Superior temporal gyrus (tissue), 1 donor: ENCODE data around the gene XPA.
"Not testable (repeated sequence)": the region's sequence is repeated elsewhere in the genome, so short reads cannot be mapped to it uniquely, and the experiment has no call there.

Experiments
- DNase-seq: peaks from one replicate; pipeline ENCODE4 v3.0.0-alpha.2; 2016; ENCODE audit errors: extremely low spot score

The XPA gene

DNA sequence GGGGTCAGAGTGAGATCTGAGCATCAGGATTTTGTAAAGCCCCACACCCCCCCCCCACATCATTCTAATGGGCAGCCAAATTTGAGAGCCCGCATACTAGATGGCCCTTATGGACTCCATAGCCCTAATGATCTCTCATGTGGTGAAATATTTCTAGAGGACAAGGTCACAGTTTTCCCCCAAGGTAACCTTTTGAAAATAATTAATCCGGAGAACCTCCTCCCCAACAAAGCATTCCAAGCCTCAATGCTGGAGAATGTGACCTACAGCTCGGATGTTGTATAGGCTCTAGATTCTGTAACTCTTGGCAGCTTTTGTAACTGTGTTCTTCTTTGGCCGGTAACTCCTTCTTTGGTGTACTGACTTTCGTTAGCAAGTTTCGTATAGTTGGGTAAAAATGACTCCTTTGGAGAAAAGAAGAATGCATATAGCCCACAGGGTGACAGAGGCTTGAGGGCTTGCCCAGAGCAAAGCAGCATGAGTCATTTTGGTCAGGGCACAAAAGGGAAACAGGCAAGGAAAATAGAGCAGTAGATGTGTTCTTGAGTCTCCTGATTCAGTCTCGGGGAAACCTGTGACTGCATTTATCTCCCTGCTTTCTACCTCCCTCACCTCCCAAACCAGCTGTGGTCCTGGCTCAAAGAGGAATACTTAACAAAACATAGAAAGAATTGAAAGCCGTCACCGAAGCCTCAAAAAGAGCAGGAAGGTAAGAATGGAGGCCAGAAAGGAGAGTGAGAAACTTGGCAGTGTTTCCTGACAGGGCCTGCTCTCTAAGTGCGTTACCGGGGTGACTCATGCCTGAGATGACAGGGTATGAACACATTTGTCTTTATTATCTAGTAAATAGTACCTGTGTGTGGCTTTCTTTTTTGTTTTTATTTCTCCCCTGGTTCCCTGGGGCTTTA lies 6.6 kb upstream of the XPA start:
- no peak for DNase-seq

DNA sequence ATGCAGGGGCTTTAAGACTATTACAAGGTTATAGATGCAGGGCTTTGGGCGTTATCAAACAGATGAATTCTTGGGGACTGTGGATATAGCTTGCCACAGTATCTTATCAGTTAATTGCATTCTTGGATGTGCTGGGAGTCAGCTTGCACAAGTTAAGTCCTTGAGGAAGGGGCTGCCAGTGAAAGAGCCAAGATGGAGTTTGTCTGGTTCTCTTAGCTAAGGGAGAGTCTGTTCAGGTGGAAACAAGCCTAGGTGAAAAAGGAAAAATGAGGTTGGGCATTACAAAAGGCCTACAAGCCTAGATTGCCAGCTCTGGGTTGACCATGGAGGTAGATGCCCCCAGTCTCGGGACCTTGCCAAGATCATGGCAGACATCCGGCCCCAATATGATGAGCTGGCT lies 2.7 kb upstream of the XPA start:
- DNase-seq, result not testable (repeated sequence)

DNA sequence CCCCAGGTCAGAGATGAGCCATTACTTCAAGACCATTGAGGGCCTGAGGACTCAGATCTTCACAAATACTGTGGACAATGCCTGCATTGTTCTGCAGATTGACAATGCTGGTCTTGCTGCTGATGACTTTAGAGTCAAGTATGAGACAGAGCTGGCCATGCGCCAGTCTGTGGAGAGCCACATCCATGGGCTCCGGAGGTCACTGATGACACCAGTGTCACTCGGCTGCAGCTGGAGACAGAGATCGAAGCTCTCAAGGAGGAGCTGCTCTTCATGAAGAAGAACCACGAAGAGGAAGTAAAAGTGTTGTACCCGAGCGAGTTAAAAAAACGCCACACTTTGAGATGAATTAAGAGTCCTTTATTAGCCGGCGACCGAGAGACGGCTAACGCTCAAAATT lies 2.1 kb upstream of the XPA start:
- DNase-seq, result peak; percentile 68

DNA sequence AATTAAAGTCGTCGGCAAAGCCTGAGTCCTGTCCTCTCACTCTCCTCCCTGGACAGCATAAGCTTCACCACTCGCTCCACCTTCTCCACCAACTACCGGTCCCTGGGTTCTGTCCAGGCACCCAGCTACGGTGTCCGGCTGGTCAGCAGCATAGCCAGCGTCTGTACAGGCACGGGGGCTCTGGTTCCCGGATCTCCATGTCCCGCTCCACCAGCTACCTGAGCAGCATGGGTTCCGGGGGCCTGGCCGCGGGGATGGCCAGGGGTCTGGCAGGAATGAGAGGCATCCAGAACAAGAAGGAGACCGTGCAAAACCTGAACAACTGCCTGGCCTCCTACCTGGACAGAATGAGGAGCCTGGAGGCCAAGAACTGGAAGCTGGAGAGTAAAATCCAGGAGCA lies 1.7 kb upstream of the XPA start:
- DNase-seq, result no peak

DNA sequence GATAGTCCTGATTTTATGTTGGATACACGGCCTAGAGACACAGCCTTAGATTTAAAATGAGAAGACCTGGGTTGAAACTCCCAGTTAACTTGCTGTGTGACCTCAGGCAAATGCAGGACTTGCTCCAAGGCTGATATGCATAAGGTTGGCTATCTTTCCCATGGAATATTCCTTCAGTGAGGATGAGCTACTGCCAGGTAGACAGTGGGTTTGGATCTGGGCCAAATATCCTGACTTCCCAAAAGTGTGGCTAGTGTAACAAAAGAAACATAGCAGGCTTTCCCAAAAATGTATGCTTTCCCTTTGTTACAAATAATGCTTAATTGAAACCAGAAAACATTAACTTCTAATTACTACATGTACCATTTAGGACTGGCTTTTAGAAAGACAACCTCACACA lies 697 bp upstream of the XPA start:
- no peak for DNase-seq

DNA sequence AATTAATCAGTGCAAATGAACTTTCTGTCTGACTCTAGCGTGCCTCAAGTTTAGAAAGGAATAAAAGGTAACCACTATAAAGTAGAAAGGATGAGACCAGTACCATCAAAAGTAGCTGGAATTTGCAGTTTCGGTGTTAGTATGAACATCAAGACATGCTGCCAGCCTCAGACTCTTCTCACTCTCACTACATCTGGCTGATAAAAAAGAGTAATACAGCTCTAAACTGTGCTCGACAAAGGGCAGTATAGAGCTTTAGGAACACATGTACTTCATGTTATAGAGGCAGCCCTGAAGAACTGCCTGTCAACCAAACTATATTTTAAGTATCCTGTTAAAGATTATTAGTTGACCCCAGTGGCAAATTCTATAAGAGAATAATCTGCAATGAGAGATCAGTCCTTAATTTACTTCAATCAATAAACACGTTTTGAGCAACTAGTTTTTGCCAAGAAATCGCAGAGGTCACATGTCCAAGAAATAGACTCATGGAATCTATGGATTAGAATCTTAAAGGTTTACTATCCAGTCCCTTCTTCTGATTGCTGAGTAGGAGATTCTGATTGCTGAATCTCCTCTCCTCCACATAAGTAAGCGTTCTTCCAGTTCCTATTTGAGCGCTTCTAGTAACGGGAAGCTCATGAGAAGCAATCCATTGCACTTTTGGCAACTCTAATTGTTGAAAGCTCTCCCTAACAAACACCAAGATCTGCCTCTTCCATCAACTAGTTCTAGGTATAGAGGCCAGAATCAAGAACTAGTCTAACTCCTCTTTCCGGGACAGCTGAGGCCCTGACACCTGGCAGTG lies 941 bp downstream of the XPA start:
- peak; percentile 68 for DNase-seq

DNA sequence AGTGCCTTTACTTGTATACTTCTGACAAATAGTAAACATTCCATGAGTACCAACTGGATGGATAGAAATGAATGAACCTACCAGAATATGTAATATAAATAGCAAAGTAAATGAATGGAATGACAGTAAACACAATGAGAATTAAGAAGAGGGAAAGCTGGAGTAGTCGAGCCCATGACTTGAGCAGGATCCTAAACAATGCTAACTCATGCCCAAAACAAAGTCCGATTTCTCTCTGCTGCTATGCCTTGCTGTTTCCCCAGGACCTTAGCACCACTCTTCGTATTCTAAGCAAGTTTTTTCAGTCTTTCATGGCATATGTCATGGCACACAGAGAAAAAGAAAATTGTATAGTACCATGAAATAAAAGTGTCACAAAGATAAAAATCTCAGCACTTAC lies 1.8 kb downstream of the XPA start:
- DNase-seq, result no peak

DNA sequence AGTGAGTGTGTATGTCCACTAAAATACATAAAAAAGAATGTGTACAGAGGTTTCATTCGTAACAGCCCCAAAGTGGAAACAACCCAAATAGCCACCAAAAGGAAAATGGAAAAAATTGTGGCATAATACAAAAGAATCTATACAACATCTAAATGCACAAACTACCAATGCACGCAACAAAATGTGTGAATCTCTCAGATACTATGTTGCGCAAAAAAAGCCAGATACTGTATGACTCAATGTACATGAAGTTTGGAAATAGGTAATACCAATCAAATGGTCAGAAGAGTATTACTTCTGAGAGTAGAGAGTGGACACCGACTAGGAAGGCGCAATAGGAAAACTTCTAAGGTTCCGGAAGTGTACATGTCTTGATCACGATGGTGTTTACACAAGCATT lies 2.4 kb downstream of the XPA start:
- no peak for DNase-seq

DNA sequence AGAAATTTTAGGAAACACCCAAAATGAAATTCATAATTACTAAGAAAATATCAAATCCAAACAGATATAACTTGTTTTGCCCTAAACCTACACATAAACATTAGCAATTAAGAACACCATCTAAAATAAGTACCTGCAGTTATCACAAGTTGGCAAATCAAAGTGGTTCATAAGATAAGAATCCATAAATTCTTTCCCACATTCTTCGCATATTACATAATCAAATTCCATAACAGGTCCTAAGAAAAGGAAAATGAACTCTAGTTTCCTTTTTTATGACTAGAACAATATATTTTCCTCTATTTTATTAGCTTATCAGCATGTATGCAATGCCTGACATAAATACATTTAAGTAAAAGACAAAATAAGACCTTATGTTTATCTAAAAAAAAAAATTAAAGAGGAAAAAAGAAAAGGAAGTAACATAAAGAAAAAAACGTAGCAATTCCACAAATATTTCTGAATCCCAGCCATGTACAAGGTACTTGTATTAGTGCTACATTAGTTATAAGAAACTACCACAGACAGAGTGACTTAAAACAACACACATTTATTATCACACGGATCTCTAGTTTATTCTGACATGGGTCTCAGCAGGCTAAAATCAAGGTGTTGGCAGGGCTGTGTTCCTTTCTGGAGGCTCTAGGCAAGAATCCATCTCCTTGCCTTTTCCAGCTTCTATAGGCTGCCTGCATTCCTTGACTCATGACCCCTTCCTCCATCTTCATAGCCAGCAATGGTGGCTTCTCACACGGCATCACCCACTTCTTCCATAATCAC lies 7.5 kb downstream of the XPA start:
- no peak for DNase-seq

DNA sequence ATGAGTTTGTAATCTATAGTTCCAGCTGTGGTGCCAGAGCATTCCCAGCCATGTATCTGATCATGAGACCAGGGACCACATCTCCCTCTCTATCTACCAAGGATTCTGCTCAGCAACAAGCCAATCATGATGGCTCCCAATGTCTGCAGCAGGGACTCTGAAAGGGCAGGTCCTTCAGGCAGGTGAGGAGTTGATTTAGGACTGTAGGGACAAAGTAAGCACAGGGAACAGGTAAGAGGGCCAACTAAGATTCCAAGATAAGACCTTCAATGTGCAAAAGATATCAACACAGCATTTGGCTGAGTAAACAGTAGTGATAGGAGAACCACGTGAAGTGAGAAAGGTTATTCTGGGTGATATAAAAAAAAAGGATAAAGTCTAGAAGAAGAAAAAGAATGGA lies 8.5 kb downstream of the XPA start:
- DNase-seq, result no peak

DNA sequence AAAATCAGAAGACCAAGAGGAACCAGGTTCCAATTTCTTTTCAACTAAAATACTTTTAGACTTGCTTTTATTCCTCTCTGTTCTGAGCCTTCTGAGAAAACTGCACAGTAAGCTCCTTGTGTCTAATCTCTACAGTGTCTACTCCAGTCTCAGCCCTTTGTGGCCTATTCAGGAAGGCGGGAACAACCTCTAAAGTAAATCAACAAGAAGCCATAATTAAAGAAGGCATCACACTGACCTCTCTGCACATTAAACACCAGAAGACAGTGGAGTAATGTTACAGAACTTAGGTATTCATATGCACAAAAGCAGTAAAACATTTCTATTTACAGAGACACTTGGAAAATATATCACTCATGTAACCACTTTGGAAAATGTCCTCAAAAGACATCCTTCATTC lies 14.9 kb downstream of the XPA start:
- no peak for DNase-seq

DNA sequence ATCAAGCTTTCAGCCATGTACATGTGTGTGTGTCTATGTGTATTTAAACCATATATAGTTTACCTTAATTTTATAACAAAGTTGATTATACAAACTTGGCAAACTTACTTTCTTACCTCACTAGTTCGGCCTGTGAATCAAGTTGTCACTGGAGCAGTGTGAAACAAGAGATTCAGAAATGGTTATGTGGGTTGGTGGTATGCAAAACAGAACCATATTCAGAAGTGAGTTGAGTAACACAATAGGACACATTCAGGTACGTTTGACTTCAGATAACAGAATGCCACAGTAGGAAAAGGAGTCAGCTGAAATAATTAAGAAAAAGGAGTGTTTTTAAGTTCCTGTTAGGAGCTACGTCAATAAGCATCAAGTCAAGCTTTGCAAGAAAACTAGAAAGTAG lies 21.5 kb downstream of the XPA start:
- DNase-seq, result no peak

DNA sequence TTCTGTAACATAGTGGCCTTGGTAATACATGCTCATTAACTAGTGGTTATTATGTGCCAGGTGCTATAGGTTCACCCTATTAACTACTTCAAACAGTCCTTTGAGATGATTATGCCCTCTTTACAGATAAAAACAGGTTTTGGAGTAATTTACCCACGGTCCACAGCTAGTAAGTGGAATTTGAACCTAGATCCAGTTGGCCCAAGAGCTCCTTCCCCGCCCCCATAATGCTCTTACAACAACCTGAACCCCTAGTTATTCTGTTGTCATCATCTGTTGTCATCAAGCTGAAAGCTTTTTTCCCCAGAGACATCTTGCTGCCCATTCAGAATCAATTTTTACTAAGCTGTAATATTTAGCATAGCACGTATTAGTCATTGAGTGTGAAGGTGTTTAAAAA lies 23.2 kb downstream of the XPA start:
- no peak for DNase-seq

DNA sequence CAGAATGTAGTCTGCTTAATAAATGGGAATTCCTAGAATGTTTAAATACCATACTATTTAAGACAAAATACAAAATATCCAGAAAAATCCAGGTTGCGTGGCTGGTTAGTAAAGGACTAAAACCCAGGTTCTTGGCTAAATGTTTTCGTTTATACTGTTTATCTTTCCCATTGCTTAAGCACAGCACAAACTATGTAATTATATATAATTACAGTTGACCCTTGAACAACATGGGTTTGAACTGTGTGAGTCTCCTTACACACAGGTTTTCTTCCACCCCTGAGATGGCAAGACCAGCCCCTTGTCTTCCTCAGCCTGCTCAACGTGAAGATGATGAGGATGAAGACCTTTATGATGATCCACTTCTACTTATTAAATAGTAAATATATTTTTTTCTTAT lies 24.7 kb downstream of the XPA start:
- DNase-seq, result no peak

DNA sequence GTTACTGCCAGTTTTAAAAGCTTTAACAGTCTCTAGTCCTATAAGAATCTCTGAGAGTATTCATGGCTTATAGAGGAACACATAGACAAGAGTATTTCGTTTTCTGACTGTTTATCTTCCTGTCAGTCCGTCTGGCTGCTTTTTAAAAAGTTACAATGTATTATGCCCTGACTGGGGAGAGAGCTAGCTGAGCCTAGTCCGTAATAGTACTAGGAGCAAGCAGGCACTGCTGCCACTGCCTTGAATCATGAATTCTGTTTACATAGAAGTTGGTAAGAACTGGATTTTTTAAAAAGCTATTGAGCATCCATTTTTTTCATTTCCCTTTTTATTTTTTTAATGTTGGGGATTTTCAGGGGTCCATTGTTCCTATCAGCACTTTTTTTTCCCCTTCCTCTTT lies 26.6 kb downstream of the XPA start:
- no peak for DNase-seq

DNA sequence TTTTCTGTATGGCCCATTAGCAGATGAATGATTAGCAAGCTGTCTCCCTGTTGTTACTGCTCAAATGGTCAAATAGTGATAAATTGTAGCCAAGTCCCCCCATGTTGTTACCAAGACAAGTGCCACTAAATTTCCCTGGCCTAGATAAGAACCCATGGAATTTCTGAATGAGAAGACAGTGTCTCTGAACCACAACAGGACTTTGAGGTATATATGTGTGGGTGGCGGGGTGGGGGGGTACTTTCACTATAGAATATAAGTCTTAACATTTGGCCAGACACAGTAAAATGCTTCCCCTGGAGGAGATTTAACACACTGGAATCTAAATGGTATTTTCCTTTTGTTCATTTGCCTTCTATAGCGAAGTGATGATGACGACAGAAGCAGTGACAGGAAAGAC lies 28.7 kb downstream of the XPA start:
- DNase-seq, result no peak

DNA sequence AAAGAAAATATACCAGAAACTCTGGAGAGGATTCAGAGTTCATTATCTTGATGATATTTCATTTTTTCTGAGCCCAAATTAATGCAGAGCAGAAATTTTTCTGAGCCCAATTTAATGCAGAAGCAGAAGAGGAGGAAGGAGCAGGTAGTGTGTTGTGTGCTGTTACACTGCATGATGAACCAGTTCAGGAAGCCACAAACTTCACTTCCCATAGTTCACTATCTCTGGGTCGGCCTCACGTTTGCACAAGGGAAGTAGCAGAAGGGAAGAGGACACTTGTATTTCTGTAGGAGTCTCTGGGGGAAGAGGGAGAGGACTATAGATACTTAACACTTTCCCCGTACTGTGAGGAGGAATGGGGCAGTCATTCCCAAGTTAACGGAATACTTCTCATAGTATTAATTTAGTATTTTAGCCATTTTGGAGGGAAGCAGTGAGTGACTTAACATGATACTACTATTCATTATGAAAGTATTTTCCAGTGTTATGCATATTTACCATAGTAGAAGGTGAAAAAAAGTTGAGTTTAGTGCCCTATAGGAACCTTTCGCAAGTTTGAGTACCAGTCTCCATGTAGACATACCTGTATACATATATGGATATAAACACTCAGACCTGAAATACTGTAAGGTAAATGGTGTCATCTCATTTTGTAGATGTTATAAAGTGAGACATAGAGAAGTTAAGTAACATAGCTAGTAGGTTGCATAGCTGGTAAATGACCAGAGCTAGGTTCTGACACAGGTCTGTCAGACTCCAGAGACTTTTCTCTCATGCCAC lies 30.0 kb downstream of the XPA start:
- no peak for DNase-seq

DNA sequence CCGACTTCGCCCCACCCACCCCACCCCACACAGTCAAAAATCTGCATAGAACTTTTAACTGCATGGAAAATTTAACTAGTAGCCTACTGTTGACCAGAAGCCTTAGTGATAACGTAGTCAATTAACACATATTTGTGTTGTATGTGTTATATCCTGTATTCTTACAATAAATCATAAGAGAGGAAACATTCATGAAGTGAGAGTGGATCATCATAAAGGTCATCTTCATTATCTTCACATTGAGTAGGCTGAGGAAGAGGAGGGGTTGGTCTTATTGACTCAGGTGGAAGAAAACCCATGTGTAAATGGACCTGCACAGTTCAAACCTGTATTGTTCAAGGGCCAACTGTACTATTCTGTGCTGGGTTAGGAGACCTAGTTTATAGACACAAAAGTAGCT lies 31.4 kb downstream of the XPA start:
- no peak for DNase-seq

DNA sequence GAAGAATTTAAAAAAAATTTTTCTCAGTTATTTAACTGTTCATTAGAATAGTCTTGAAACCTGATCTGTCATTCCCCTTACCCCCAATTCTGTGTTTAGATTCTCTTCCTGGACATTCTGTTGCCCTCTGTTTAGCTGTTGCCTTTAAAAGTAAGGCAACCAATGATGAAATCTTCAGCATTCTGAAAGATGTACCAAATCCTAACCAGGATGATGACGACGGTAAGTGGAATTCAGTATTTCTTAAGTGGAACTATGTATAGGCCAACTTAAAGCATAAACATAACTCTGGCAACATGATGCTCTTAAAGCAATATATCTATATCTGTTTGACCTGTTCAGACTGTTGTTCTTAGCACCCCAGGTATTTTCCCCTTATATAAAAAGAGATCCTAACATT lies 36.3 kb downstream of the XPA start:
- DNase-seq, result no peak

DNA sequence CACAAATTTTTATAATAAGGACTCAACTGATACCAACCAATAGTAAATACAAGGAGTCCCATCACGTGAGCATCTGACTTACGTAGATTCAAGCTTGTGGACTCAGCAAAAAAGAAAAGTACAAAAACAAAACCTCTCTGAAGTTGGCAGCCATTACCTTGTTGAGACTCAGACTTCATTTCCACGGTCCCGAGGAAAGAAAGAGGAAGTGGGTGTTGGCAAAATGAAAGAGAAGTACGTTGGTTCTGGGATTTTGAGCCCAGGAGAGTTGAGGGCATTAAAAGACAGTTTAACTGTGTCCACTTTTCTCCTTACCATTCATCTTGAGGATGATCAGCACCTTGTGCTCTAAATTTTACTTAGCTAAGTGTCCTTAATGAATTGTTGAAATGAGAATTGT lies 36.8 kb downstream of the XPA start:
- no peak for DNase-seq

DNA sequence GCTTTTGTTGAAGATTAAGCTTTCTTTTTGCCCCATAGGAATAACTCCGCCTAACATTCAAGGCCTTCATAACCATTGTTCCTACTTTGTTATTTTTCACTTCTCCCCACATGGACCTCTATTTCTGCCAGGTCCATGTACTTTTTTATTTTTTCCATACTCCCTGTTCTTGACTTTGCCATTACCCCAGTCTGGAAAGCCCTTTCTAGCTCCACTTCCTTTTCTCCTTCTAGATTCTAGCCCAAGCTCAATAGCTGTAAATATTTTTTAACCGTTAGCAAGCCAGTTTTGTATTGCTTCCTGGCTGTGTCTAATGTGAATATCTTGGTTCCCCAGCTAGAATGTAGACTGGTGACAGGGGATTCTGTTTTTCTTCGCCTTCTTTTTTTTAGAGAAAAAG lies 37.4 kb downstream of the XPA start:
- no peak for DNase-seq

DNA sequence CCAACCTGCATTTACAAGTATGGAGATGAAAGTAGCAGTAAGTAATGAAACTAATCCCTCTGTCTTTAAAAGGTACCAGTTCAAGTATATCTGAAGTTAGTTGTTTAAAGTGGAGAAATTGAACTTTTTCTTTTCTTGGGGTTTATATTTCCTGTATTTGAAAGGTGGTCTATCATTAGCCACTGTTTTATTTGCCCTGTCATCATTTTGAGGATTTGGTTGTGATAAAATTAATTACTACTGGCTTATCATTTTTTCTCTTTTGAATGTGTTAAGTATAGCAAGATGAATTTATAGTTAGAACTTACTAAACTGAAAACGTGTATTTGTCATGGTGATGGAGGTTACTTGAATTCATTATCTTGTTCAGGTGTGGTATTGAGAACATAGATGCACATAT lies 38.4 kb downstream of the XPA start:
- no peak for DNase-seq
